HS-27A (cell line): ENCODE results near the gene OR52R1.
"Not testable (repeated sequence)": the region's sequence is repeated elsewhere in the genome, so short reads cannot be mapped to it uniquely, and the experiment has no call there.

Experiments used
- DNase-seq: peaks from one replicate; pipeline ENCODE4 v3.0.0-alpha.2; 2012; ENCODE audit warnings: low read depth, missing footprints

OR52R1 gene

GRCh38 chr11:4804280-4804679 lies at the start of gene OR52R1:
Gene OR52R1 (minus strand): TSS chr11:4804380. CDS start chr11:4804380, 0 bp downstream.
- DNase-seq: no peak

- no peak for DNase-seq
Observed at GRCh38 chr11:4851033-4851432, 46.9 kb upstream of the OR52R1 start.

- no peak for DNase-seq
Observed at GRCh38 chr11:4848908-4849532, 44.8 kb upstream of the OR52R1 start, which contains the start of gene OR51S1. Gene OR51S1 (minus strand): TSS chr11:4849208. CDS start chr11:4849208, 0 bp downstream.

GRCh38 chr11:4839851-4840549 lies 35.8 kb upstream of the OR52R1 start:
- DNase-seq: no peak

GRCh38 chr11:4830909-4831308 lies 26.7 kb upstream of the OR52R1 start:
- DNase-seq: no peak

GRCh38 chr11:4830346-4830745 lies 26.2 kb upstream of the OR52R1 start:
- DNase-seq: no peak

- DNase-seq: no peak
Observed at GRCh38 chr11:4826425-4826824, 22.2 kb upstream of the OR52R1 start.

- DNase-seq: no peak
Observed at GRCh38 chr11:4825132-4825531, 21.0 kb upstream of the OR52R1 start.

- DNase-seq: no peak
Observed at GRCh38 chr11:4821021-4821420, 16.8 kb upstream of the OR52R1 start, which contains the start of gene OR51F2. Gene OR51F2 (plus strand): TSS chr11:4821321. CDS start chr11:4821422, 101 bp downstream.

GRCh38 chr11:4809246-4809645 lies 5.1 kb upstream of the OR52R1 start:
- no peak for DNase-seq

GRCh38 chr11:4808476-4808875 lies 4.3 kb upstream of the OR52R1 start:
- DNase-seq: no peak

GRCh38 chr11:4801316-4801715 lies 2.9 kb downstream of the OR52R1 start:
- not testable (repeated sequence) for DNase-seq

GRCh38 chr11:4798427-4799183 lies 5.6 kb downstream of the OR52R1 start:
- no peak for DNase-seq

- DNase-seq: no peak
Observed at GRCh38 chr11:4797206-4797605, 7.0 kb downstream of the OR52R1 start.

- no peak for DNase-seq
Observed at GRCh38 chr11:4782454-4782853, 21.7 kb downstream of the OR52R1 start.

- no peak for DNase-seq
Observed at GRCh38 chr11:4769838-4770237, 34.3 kb downstream of the OR52R1 start, which contains the start of gene OR51F1. Gene OR51F1 (minus strand): TSS chr11:4769938. CDS start chr11:4769938, 0 bp downstream.

GRCh38 chr11:4768094-4768493 lies 36.1 kb downstream of the OR52R1 start:
- DNase-seq: no peak

- no peak for DNase-seq
Observed at GRCh38 chr11:4766420-4767043, 37.6 kb downstream of the OR52R1 start.

- no peak for DNase-seq
Observed at GRCh38 chr11:4763096-4763495, 41.1 kb downstream of the OR52R1 start.
